GM13977 (cell line): Measurements from ENCODE around the gene ZNF664.

Experiments used
- DNase-seq: peaks from one replicate; pipeline ENCODE4 v3.0.0; 2012; ENCODE audit warnings: low spot score
- CTCF ChIP-seq: IDR thresholded peaks from 2 replicates; pipeline ENCODE4 v1.5.1; 2012; ENCODE audit warnings: mild to moderate bottlenecking, control low read depth; ENCODE audit not compliant: insufficient read depth; ENCODE audit errors: extremely low read depth, missing control alignments
- in situ Hi-C: fragments of 300-500 bp; cut with MboI; formaldehyde crosslinking; loops from one replicate; pipeline ENCODE4 v1.12.0; 2022; ENCODE audit warnings: low sequenced_read_pairs, low pct_unique_long_range_greater_than_20kb, mixed read lengths, inconsistent platforms; ENCODE audit not compliant: unreplicated experiment

ZNF664 gene

GRCh38 chr12:123962513-123962912 lies 10.5 kb upstream of the ZNF664 start:
- no peak for TF ChIP-seq CTCF
- in situ Hi-C loops = no loop called here
- DNase-seq = no peak

- in situ Hi-C loops = no loop called here
Measured at GRCh38 chr12:123963821-123964220, 9.2 kb upstream of the ZNF664 start.

GRCh38 chr12:123965382-123965781 lies 7.6 kb upstream of the ZNF664 start:
- in situ Hi-C loops = no loop called here
- DNase-seq = no peak
- TF ChIP-seq CTCF = no peak

More at GRCh38 chr12:123963821-123964220, 9.2 kb upstream of the ZNF664 start:
- DNase-seq = no peak
- no peak for TF ChIP-seq CTCF

- no peak for TF ChIP-seq CTCF
- in situ Hi-C loops = no loop called here
- no peak for DNase-seq
Measured at GRCh38 chr12:123966596-123966995, 6.4 kb upstream of the ZNF664 start.

GRCh38 chr12:123967121-123967586 lies 5.9 kb upstream of the ZNF664 start:
- in situ Hi-C loops = no loop called here
- no peak for TF ChIP-seq CTCF
- DNase-seq = no peak

- no peak for TF ChIP-seq CTCF
- no peak for DNase-seq
- in situ Hi-C loops = no loop called here
Measured at GRCh38 chr12:123971449-123971769, 1.6 kb upstream of the ZNF664 start.
